ENCODE measurements around the gene ZNF618.

DNA sequence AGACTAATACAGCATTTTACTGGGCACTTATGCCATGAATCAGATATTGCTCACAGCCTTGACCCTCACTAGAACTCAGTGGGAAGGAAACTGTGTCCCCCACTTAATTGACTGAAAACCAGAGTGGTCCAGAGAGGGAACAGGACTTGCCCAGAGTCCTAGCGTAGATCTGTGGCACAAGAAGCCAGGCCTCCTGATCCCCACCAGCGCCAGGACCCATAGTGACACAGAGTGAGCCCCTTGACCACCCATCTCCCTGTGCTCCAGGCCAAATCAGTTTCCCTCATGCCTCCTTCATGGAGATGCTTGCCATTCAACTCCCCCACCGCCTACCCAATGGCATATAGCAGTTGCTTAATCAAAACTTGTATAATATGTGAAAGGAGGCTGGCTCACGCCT is 214.7 kb downstream of the ZNF618 start:
- TF ChIP-seq, protein P1, sequence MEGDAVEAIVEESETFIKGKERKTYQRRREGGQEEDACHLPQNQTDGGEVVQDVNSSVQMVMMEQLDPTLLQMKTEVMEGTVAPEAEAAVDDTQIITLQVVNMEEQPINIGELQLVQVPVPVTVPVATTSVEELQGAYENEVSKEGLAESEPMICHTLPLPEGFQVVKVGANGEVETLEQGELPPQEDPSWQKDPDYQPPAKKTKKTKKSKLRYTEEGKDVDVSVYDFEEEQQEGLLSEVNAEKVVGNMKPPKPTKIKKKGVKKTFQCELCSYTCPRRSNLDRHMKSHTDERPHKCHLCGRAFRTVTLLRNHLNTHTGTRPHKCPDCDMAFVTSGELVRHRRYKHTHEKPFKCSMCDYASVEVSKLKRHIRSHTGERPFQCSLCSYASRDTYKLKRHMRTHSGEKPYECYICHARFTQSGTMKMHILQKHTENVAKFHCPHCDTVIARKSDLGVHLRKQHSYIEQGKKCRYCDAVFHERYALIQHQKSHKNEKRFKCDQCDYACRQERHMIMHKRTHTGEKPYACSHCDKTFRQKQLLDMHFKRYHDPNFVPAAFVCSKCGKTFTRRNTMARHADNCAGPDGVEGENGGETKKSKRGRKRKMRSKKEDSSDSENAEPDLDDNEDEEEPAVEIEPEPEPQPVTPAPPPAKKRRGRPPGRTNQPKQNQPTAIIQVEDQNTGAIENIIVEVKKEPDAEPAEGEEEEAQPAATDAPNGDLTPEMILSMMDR (IDR thresholded peaks at IDR 0.05): no peak
- TF ChIP-seq POLR2A (IDR thresholded peaks at IDR 0.05): no peak

All from ovary (tissue), 3 donors.